ENCODE results near the gene ZNF268. TPM values are rescaled to one million over a fixed set of nuclear protein-coding genes. Genes with fewer than 3 reads are reported as not detected.
"Not testable (repeated sequence)": the region's sequence is repeated elsewhere in the genome, so short reads cannot be mapped to it uniquely, and the experiment has no call there.

ZNF268 gene
- total and polyA plus RNA-seq, 12 donors, result 3.9 to 49.2 (median 23.2) TPM

GRCh38 chr12:133235401-133236112 lies 54.3 kb downstream of the ZNF268 start, which contains the start of gene ANHX:
TSS of gene ANHX (minus strand) at chr12:133235877. CDS start at chr12:133234356, 1,521 bp downstream.
- intact Hi-C loops (cut with DNase I), result no loop called here
- TF ChIP-seq POLR2A (IDR thresholded peaks at IDR 0.05), result no peak
- no peak for TF ChIP-seq CTCF (IDR thresholded peaks at IDR 0.05)
- no peak for DNase-seq
- Histone ChIP-seq H3K4me1 (replicated peaks in 1 of 2) (no peaks in the 10 kb centered on the region), H3K27ac (no peak within 1 kb of the TSS), H3K36me3 (replicated peaks in 1 of 2) (no peaks in the 10 kb centered on the region), H3K4me3 (no peak within 1 kb of the TSS), H3K9me3 (replicated peaks in 1 of 3) (no peaks in the 10 kb centered on the region), H3K27me3 (no peaks in the 10 kb centered on the region)
- 35 to 42% methylated on average over 52 to 61 of the region's 61 CpGs; no CpG with 5 or more reads in 2 of the 4 donors for WGBS, 4 donors

DNA sequence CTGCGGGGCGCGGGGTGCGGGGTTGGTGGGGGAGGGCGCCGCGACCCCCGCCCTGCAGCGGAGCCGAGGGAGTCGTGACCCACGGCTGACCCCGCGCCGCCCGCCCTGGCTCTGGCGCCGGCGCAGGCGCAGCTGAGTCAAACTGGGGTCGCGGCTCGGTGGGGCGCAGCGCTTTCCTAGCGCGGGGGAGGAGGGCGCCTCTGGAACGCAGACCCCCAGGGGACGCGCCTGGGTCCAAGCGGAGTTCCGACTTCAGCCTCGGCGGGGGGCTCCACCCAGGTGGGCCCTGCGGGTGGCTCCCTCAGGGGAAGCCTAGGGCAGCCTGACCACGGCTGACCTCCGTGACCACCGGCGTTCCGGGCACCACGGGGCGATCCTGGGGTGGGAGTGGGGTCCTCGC lies 54.8 kb downstream of the ZNF268 start:
- DNase-seq, result peak in 1 of 7 donors; percentile 15
- H3K9me3 ChIP-seq (replicated peaks in 1 of 3), result no peaks in the 10 kb centered on the region

DNA sequence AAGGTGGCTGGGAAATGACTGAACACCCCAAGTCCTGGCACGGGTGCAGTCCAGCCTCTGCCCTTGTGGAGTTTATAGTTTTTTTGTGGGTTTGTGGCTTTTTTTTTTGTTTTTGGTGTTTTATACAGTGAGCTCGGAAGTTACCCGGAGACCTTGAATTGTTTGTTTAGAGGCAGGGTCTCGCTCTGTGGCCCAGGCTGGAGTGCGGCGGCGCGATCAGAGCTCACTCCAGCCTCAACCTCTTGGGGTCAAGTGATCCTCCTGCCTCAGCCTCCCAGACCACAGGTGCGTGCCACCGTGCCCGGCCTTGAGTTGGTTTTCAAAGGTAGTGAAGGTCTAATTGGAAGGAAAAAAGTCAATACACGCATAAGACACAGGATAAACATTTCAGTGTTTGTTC lies 55.3 kb downstream of the ZNF268 start:
- Histone ChIP-seq H3K9me3 (replicated peaks in 1 of 3) (no peaks in the 10 kb centered on the region), H3K27me3 (no peaks in the 10 kb centered on the region), H3K36me3 (replicated peaks in 1 of 2) (no peaks in the 10 kb centered on the region), H3K27ac (no peak overlapping the region), H3K4me1 (replicated peaks in 1 of 2) (no peaks in the 10 kb centered on the region), H3K4me3 (no peak overlapping the region)
- DNase-seq, result no peak
- WGBS, 4 donors, result 81 to 88% (median 84%) methylated on average over 11 to 12 of the region's 12 CpGs
- intact Hi-C loops (cut with DNase I), result no loop called here
- TF ChIP-seq CTCF (IDR thresholded peaks at IDR 0.05) (no peak), POLR2A (IDR thresholded peaks at IDR 0.05) (no peak)

More for the DNA sequence above, 54.8 kb downstream of the ZNF268 start:
- TF ChIP-seq CTCF (IDR thresholded peaks at IDR 0.05) (no peak), POLR2A (IDR thresholded peaks at IDR 0.05) (no peak)
- no peaks in the 10 kb centered on the region for H3K36me3 ChIP-seq (replicated peaks in 1 of 2)
- no peaks in the 10 kb centered on the region for H3K4me1 ChIP-seq (replicated peaks in 1 of 2)
- no peaks in the 10 kb centered on the region for H3K27me3 ChIP-seq
- H3K27ac ChIP-seq, result no peak overlapping the region
- intact Hi-C loops (cut with DNase I), result no loop called here
- H3K4me3 ChIP-seq, result no peak overlapping the region
- WGBS, 4 donors, result 33 to 49% (median 48%) methylated on average over 20 to 44 of the region's 44 CpGs; no CpG with 5 or more reads in 1 of the 4 donors

DNA sequence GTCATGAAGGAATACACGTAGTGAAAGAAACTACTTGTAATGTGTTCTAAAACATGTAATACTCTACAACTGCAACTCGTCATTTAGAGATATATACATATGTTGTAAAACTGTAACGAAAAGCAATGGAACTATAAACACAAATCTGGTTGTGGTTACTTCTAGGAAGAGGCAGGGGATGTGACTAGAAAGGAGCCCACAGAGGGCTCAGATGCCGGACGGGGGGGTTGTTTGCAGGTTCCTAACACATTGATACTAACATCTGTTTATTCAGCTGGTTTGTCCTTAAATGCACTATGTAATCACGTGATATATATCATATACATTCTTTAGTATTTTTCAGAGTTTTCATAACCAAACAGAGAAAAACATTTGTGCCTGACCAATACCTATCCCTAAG lies 70.4 kb downstream of the ZNF268 start:
- no peaks in the 10 kb centered on the region for H3K9me3 ChIP-seq (replicated peaks in 1 of 3)
- no peaks in the 10 kb centered on the region for H3K36me3 ChIP-seq (replicated peaks in 1 of 2)
- WGBS, 4 donors, result 54 to 60% (median 60%) methylated on average over 6 of the region's 6 CpGs
- H3K4me1 ChIP-seq (replicated peaks in 1 of 2), result no peaks in the 10 kb centered on the region
- H3K4me3 ChIP-seq, result no peak overlapping the region
- intact Hi-C loops (cut with DNase I), result no loop called here
- H3K27me3 ChIP-seq, result no peaks in the 10 kb centered on the region
- TF ChIP-seq CTCF (IDR thresholded peaks at IDR 0.05) (no peak), POLR2A (IDR thresholded peaks at IDR 0.05) (no peak)
- no peak overlapping the region for H3K27ac ChIP-seq
- no peak for DNase-seq

GRCh38 chr12:133255833-133256232 lies 74.5 kb downstream of the ZNF268 start:
- intact Hi-C loops (cut with DNase I); H3K27me3 ChIP-seq; H3K9me3 ChIP-seq (replicated peaks in 1 of 3); H3K27ac ChIP-seq; DNase-seq; H3K4me3 ChIP-seq; H3K36me3 ChIP-seq (replicated peaks in 1 of 2); H3K4me1 ChIP-seq (replicated peaks in 1 of 2): not testable (repeated sequence)
- WGBS, 4 donors, result 19 to 39% (median 26%) methylated on average over 1 of the region's 1 CpG

Measured in adrenal gland (tissue), 12 donors.